ENCODE measurements around the gene UGT1A5.

The UGT1A5 gene

DNA sequence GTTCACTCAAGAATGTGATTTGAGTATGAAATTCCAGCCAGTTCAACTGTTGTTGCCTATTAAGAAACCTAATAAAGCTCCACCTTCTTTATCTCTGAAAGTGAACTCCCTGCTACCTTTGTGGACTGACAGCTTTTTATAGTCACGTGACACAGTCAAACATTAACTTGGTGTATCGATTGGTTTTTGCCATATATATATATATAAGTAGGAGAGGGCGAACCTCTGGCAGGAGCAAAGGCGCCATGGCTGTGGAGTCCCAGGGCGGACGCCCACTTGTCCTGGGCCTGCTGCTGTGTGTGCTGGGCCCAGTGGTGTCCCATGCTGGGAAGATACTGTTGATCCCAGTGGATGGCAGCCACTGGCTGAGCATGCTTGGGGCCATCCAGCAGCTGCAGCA is 47.3 kb downstream of the UGT1A5 start, which contains the start of gene UGT1A1:
TSS of gene UGT1A1 (plus strand) at position 228 of the 400 bp plus-strand sequence. CDS start at position 246, 18 bp downstream.
- TF ChIP-seq POLR2AphosphoS5 (IDR thresholded peaks at IDR 0.05; ENCODE audit: low read depth, low read length) (no peak), FOXP2 (optimal IDR thresholded peaks at IDR 0.05; ENCODE audit: borderline replicate concordance, extremely low read depth, extremely low read length, insufficient read depth) (no peak), SIN3A (IDR thresholded peaks at IDR 0.05; ENCODE audit: borderline replicate concordance, insufficient read depth, low read length) (no peak), TAF1 (IDR thresholded peaks at IDR 0.05; ENCODE audit: borderline replicate concordance, insufficient read depth, low read length) (no peak)
- TF ChIP-seq, protein P1, sequence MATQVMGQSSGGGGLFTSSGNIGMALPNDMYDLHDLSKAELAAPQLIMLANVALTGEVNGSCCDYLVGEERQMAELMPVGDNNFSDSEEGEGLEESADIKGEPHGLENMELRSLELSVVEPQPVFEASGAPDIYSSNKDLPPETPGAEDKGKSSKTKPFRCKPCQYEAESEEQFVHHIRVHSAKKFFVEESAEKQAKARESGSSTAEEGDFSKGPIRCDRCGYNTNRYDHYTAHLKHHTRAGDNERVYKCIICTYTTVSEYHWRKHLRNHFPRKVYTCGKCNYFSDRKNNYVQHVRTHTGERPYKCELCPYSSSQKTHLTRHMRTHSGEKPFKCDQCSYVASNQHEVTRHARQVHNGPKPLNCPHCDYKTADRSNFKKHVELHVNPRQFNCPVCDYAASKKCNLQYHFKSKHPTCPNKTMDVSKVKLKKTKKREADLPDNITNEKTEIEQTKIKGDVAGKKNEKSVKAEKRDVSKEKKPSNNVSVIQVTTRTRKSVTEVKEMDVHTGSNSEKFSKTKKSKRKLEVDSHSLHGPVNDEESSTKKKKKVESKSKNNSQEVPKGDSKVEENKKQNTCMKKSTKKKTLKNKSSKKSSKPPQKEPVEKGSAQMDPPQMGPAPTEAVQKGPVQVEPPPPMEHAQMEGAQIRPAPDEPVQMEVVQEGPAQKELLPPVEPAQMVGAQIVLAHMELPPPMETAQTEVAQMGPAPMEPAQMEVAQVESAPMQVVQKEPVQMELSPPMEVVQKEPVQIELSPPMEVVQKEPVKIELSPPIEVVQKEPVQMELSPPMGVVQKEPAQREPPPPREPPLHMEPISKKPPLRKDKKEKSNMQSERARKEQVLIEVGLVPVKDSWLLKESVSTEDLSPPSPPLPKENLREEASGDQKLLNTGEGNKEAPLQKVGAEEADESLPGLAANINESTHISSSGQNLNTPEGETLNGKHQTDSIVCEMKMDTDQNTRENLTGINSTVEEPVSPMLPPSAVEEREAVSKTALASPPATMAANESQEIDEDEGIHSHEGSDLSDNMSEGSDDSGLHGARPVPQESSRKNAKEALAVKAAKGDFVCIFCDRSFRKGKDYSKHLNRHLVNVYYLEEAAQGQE (IDR thresholded peaks at IDR 0.05; ENCODE audit: insufficient read depth in 1 of 2, low read depth in 2 of 2, low read length in 2 of 2): no peak

DNA sequence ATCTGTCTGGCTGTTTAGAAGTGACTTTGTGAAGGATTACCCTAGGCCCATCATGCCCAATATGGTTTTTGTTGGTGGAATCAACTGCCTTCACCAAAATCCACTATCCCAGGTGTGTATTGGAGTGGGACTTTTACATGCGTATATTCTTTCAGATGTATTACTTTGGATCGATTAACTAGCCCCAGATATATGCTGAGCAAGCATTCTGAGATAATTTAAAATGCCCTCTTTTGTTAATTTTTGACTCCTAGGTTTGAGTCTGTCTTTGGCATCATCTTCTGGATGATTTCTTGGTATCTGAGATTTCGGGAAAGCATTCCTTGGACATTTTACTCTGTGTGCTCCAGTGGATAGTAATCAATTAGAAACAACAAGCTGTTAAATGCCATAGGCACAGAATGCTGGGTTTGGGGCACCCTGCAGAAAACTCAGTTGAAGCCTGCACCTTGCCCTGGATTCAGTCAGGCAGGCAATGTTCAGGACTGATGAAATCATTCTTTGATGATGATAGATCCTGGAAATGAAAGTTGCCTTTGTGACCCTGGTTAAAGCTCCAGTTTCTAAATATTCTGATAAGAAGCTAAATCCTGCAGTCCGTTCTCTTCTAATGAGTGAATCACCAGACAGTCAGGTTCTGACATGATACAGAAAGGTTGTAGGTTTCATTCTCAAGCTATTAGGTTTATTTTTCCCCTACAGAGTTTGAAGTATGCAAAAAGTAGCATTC is 48.5 kb downstream of the UGT1A5 start:
- TF ChIP-seq SIN3A (IDR thresholded peaks at IDR 0.05; ENCODE audit: borderline replicate concordance, insufficient read depth, low read length) (no peak), TAF1 (IDR thresholded peaks at IDR 0.05; ENCODE audit: borderline replicate concordance, insufficient read depth, low read length) (no peak), POLR2AphosphoS5 (IDR thresholded peaks at IDR 0.05; ENCODE audit: low read depth, low read length) (no peak), FOXP2 (optimal IDR thresholded peaks at IDR 0.05; ENCODE audit: borderline replicate concordance, extremely low read depth, extremely low read length, insufficient read depth) (no peak)
- TF ChIP-seq, protein P1 (IDR thresholded peaks at IDR 0.05; ENCODE audit: insufficient read depth in 1 of 2, low read depth in 2 of 2, low read length in 2 of 2): no peak

DNA sequence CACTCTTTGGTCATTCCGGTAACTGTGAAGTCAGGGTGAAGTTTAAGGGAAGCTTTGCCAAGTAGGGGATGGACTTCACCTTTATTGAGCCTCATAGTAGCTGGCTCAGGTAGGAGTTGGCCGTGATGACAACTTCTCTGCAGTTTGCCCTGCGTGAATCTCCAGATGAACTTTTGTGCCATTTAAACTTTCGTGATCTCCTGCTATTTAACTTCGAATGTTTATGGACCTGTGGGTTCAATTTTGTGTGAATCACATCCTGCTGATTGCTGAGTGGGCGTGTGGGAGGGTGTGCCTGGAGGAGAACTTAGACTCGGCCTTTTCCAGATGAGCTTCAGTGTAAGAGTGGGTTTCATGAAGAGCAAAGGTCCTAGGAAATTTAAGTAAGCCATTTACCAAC is 51.6 kb downstream of the UGT1A5 start:
- TF ChIP-seq TAF1 (IDR thresholded peaks at IDR 0.05; ENCODE audit: borderline replicate concordance, insufficient read depth, low read length) (no peak), SIN3A (IDR thresholded peaks at IDR 0.05; ENCODE audit: borderline replicate concordance, insufficient read depth, low read length) (no peak), POLR2AphosphoS5 (IDR thresholded peaks at IDR 0.05; ENCODE audit: low read depth, low read length) (no peak), FOXP2 (optimal IDR thresholded peaks at IDR 0.05; ENCODE audit: borderline replicate concordance, extremely low read depth, extremely low read length, insufficient read depth) (no peak)
- TF ChIP-seq, protein P1 (IDR thresholded peaks at IDR 0.05; ENCODE audit: insufficient read depth in 1 of 2, low read depth in 2 of 2, low read length in 2 of 2): no peak

DNA sequence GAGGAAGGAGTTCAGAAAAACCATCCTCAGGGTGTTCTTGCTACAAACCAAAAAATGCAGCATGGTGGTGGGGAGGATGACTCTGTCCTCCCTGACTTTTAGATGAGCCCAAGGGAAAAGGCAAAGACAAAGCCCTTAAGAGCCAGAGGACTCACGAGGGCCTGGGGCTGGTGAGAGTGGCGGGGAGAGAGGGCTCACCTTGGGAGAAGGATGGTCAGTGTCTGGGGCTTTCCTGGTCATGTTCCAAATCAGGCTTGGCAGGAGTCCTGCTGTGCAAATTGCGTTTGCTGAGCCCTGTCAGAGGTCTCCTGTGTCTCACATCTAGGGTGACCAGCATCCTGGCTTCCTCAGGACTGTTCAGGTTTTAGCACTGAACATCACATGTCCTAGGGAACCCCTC is 52.1 kb downstream of the UGT1A5 start:
- TF ChIP-seq FOXP2 (optimal IDR thresholded peaks at IDR 0.05; ENCODE audit: borderline replicate concordance, extremely low read depth, extremely low read length, insufficient read depth): no peak
- TF ChIP-seq SIN3A (IDR thresholded peaks at IDR 0.05; ENCODE audit: borderline replicate concordance, insufficient read depth, low read length): no peak
- TF ChIP-seq, protein P1 (IDR thresholded peaks at IDR 0.05; ENCODE audit: insufficient read depth in 1 of 2, low read depth in 2 of 2, low read length in 2 of 2): no peak
- no peak for TF ChIP-seq TAF1 (IDR thresholded peaks at IDR 0.05; ENCODE audit: borderline replicate concordance, insufficient read depth, low read length)
- TF ChIP-seq POLR2AphosphoS5 (IDR thresholded peaks at IDR 0.05; ENCODE audit: low read depth, low read length): no peak
